ENCODE data around the gene PAX9.

DNA sequence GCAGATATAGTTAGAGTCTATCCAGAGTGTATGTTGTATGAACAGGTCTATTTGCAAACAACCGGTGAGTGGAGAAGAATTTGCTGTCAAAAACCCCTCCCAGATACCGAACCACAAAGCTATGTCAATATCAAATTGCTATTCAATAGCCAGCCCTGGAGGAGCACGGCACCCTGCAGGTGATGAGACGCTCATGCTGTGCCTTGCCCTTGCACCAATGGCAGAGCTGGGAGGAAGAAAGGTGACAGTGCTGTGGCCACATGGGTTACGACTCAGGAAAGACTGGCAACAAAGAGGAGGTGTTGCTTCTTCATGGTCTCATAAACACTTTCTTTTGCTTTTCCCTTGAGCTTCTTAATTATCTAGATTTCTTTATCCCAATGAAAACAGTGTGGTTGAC, 55.7 kb downstream of the PAX9 start:
- no peak for TF ChIP-seq BHLHE40 (IDR thresholded peaks at IDR 0.05; ENCODE audit: borderline replicate concordance)
- no peak for TF ChIP-seq FOXA1 (IDR thresholded peaks at IDR 0.05)
- TF ChIP-seq FOXM1 (IDR thresholded peaks at IDR 0.05; ENCODE audit: borderline replicate concordance): no peak
- TF ChIP-seq SUZ12 (IDR thresholded peaks at IDR 0.05): no peak

Measured in HEK293T (cell line).